Gastroesophageal sphincter (tissue), 4 donors: ENCODE measurements around the gene TMEM271. TPM values are rescaled to one million over a fixed set of nuclear protein-coding genes. Genes with fewer than 3 reads are reported as not detected.

Source experiments
- ATAC-seq: fragments of 150-250 bp; one replicate; pipeline ENCODE4 v1.9.1; 2016; ENCODE audit warnings: mild to moderate bottlenecking, moderate library complexity
- H3K27ac ChIP-seq, 4 donors: fragments of 200-600 bp; sonication (generic) in 3 of 4; 1 replicate in 3 of 4; 2 replicates in 1 of 4; pipeline ENCODE4 v1.5.1; 2016 to 2019
- H3K27me3 ChIP-seq: fragments of 200-600 bp; sonication (generic); one replicate; pipeline ENCODE4 v1.5.1; 2019
- H3K36me3 ChIP-seq, 2 donors: fragments of 200-600 bp; sonication (generic); one replicate each; pipeline ENCODE4 v1.5.1; 2019; ENCODE audit warnings: control low read depth in 1 of 2
- H3K4me1 ChIP-seq, 3 donors: fragments of 200-600 bp; sonication (generic); 1 replicate in 2 of 3; 2 replicates in 1 of 3; pipeline ENCODE4 v1.5.1; 2016 to 2019; ENCODE audit warnings: control low read depth in 2 of 3
- H3K4me3 ChIP-seq, 2 donors: fragments of 200-600 bp; sonication (generic); one replicate each; pipeline ENCODE4 v1.5.1; 2019; ENCODE audit warnings: mild to moderate bottlenecking in 1 of 2, moderate library complexity in 1 of 2
- H3K9me3 ChIP-seq, 3 donors: fragments of 200-600 bp; sonication (generic); one replicate each; pipeline ENCODE4 v1.5.1; 2017 to 2019; ENCODE audit warnings: control low read depth in 2 of 3
- CTCF ChIP-seq, 4 experiments: fragments of 200-600 bp in 2 of 4; fragments of 450-650 bp in 2 of 4; sonication (generic) in 1 of 4; IDR thresholded peaks; one replicate each; pipeline ENCODE4 v1.5.1; 2017 to 2019; ENCODE audit warnings: antibody characterized with exemption in 4 of 4, mild to moderate bottlenecking in 2 of 4, moderate library complexity in 2 of 4
- EP300 ChIP-seq: sonication (generic); formaldehyde crosslinking; IDR thresholded peaks from one replicate; pipeline ENCODE4 v1.6.1; 2017; ENCODE audit warnings: antibody characterized with exemption, mild to moderate bottlenecking
- POLR2A ChIP-seq, 2 donors: fragments of 450-650 bp; IDR thresholded peaks; one replicate each; pipeline ENCODE4 v1.6.1; 2017; ENCODE audit warnings: antibody characterized with exemption in 2 of 2, mild to moderate bottlenecking in 2 of 2, moderate library complexity in 1 of 2
- POLR2AphosphoS5 ChIP-seq: sonication (generic); formaldehyde crosslinking; IDR thresholded peaks from one replicate; pipeline ENCODE4 v1.6.1; 2017; ENCODE audit warnings: antibody characterized with exemption
- WGBS, 2 donors: methylation state at CpG; one replicate each; pipeline ENCODE4 v1.1.5; 2018; ENCODE audit warnings: low coverage in 1 of 2; 5-methylcytosine and 5-hydroxymethylcytosine counted together
- total RNA-seq, 4 donors: library from RNA; depleted of rRNA; stranded (reverse); fragments of >200 nt; gene quantifications; one replicate each; pipeline ENCODE4 v1.1.0, GENCODE V29; 2016

The TMEM271 gene
- total RNA-seq, 4 donors from 2014 or later = 0.35 TPM; not detected in 3

- ATAC-seq = no peak
- no peaks in the 10 kb centered on the region for H3K9me3 ChIP-seq
- no peak overlapping the region for H3K27ac ChIP-seq
- H3K36me3 ChIP-seq = no peaks in the 10 kb centered on the region
- TF ChIP-seq POLR2AphosphoS5 (no peak), EP300 (no peak), CTCF (IDR thresholded peaks at IDR 0.05) (no peak)
- H3K27me3 ChIP-seq = peaks cover 76% of the 10 kb centered on the region
- H3K4me1 ChIP-seq = no peaks in the 10 kb centered on the region
- H3K4me3 ChIP-seq = no peak overlapping the region
- WGBS, 2 donors = 84 to 92% methylated on average over 2 to 4 of the region's 24 CpGs
These were observed 25.8 kb upstream of the TMEM271 start for GRCh38 chr4:601612-602558.

GRCh38 chr4:600850-601515, 24.9 kb upstream of the TMEM271 start:
- TF ChIP-seq CTCF (IDR thresholded peaks at IDR 0.05) (no peak), POLR2A (IDR thresholded peaks at IDR 0.05) (no peak), EP300 (no peak), POLR2AphosphoS5 (no peak)
- Histone ChIP-seq H3K9me3 (no peaks in the 10 kb centered on the region), H3K27ac (no peak overlapping the region), H3K27me3 (peaks cover 70% of the 10 kb centered on the region), H3K4me1 (no peaks in the 10 kb centered on the region), H3K4me3 (no peak overlapping the region), H3K36me3 (no peaks in the 10 kb centered on the region)
- no peak for ATAC-seq
- 47 to 66% methylated on average over 5 to 9 of the region's 11 CpGs for WGBS, 2 donors

- no peak overlapping the region for H3K4me3 ChIP-seq
- H3K27me3 ChIP-seq = peaks cover 62% of the 10 kb centered on the region
- TF ChIP-seq POLR2AphosphoS5 = no peak
- TF ChIP-seq EP300 = no peak
- TF ChIP-seq CTCF (IDR thresholded peaks at IDR 0.05) = no peak
- no peak for TF ChIP-seq POLR2A (IDR thresholded peaks at IDR 0.05)
- no peaks in the 10 kb centered on the region for H3K36me3 ChIP-seq
- no peak overlapping the region for H3K27ac ChIP-seq
- H3K4me1 ChIP-seq = no peaks in the 10 kb centered on the region
- H3K9me3 ChIP-seq = no peaks in the 10 kb centered on the region
- no peak for ATAC-seq
- WGBS, 2 donors = 83 to 100% methylated on average over 1 to 2 of the region's 6 CpGs
These were observed 24.1 kb upstream of the TMEM271 start for GRCh38 chr4:600166-600565.

GRCh38 chr4:598925-599324, 22.8 kb upstream of the TMEM271 start:
- peaks cover 0 to 4% (median 0%) of the 10 kb centered on the region in 3 donors for H3K9me3 ChIP-seq
- TF ChIP-seq CTCF (IDR thresholded peaks at IDR 0.05) (no peak), POLR2A (IDR thresholded peaks at IDR 0.05) (no peak)
- no peak overlapping the region for H3K27ac ChIP-seq
- no peaks in the 10 kb centered on the region for H3K4me1 ChIP-seq
- WGBS, 2 donors = 67 to 80% methylated on average over 1 to 2 of the region's 3 CpGs
- ATAC-seq = no peak
- no peak overlapping the region for H3K4me3 ChIP-seq
- H3K36me3 ChIP-seq = no peaks in the 10 kb centered on the region
- H3K27me3 ChIP-seq = peaks cover 67% of the 10 kb centered on the region
